Stimulated activated naive CD8-positive, alpha-beta T cell treated with anti-CD3 and anti-CD28 coated beads, Interleukin-15, Interleukin-2, amounts not matched to agents 100 U/mL and 50 U/mL, for 24 hours (primary cell): Measurements from ENCODE around the gene GATA1.

Source experiments
- ATAC-seq: fragments of 150-1000 bp; cut with Tn5 transposase; one replicate; pipeline ENCODE4 v1.10.0; 2021
- DNase-seq: peaks from one replicate; pipeline ENCODE4 v3.0.0; 2021

Gene GATA1

GRCh38 chrX:48786341-48786800, at the start of gene GATA1:
Gene GATA1 (plus strand): TSS chrX:48786590. CDS start chrX:48791110, 4,520 bp downstream.
- DNase-seq (no peak), ATAC-seq (no peak)

- ATAC-seq (no peak), DNase-seq (no peak)
Measured at GRCh38 chrX:48736878-48737212, 49.5 kb upstream of the GATA1 start.

GRCh38 chrX:48737213-48737938, 49.0 kb upstream of the GATA1 start:
- ATAC-seq (peak; percentile 99), DNase-seq (peak; percentile 81)

GRCh38 chrX:48737940-48738339, 48.5 kb upstream of the GATA1 start:
- no peak for DNase-seq

GRCh38 chrX:48741834-48742233, 44.6 kb upstream of the GATA1 start:
- DNase-seq (no peak), ATAC-seq (no peak)

More at GRCh38 chrX:48737940-48738339, 48.5 kb upstream of the GATA1 start:
- no peak for ATAC-seq

GRCh38 chrX:48745222-48745621, 41.2 kb upstream of the GATA1 start:
- ATAC-seq: no peak
- DNase-seq: no peak

GRCh38 chrX:48747415-48748016, 38.9 kb upstream of the GATA1 start:
- DNase-seq (no peak), ATAC-seq (no peak)

- ATAC-seq: no peak
- DNase-seq: no peak
Measured at GRCh38 chrX:48749182-48749581, 37.2 kb upstream of the GATA1 start.

- peak; percentile 63 for ATAC-seq
- no peak for DNase-seq
Measured at GRCh38 chrX:48751343-48751742, 35.0 kb upstream of the GATA1 start.

- DNase-seq (no peak), ATAC-seq (no peak)
Measured at GRCh38 chrX:48752498-48752897, 33.9 kb upstream of the GATA1 start.

- DNase-seq: no peak
- no peak for ATAC-seq
Measured at GRCh38 chrX:48753708-48754228, 32.6 kb upstream of the GATA1 start.

- DNase-seq (no peak), ATAC-seq (no peak)
Measured at GRCh38 chrX:48754238-48754637, 32.2 kb upstream of the GATA1 start.

GRCh38 chrX:48761674-48762471, 24.5 kb upstream of the GATA1 start, which contains the start of gene GLOD5:
Gene GLOD5 (plus strand): TSS chrX:48761747. CDS start chrX:48761791, 44 bp downstream.
- no peak for ATAC-seq
- no peak for DNase-seq

GRCh38 chrX:48769230-48769629, 17.2 kb upstream of the GATA1 start:
- ATAC-seq (no peak), DNase-seq (no peak)

GRCh38 chrX:48770296-48770695, 16.1 kb upstream of the GATA1 start:
- DNase-seq (no peak), ATAC-seq (no peak)

GRCh38 chrX:48772602-48773001, 13.8 kb upstream of the GATA1 start:
- DNase-seq: no peak

GRCh38 chrX:48776818-48777439, 9.5 kb upstream of the GATA1 start:
- ATAC-seq: no peak
- no peak for DNase-seq

More at GRCh38 chrX:48772602-48773001, 13.8 kb upstream of the GATA1 start:
- ATAC-seq: no peak

GRCh38 chrX:48779399-48779798, 7.0 kb upstream of the GATA1 start:
- no peak for ATAC-seq
- no peak for DNase-seq

GRCh38 chrX:48781705-48782104, 4.7 kb upstream of the GATA1 start:
- DNase-seq (no peak), ATAC-seq (no peak)

GRCh38 chrX:48782216-48782615, 4.2 kb upstream of the GATA1 start:
- no peak for ATAC-seq
- DNase-seq: no peak

- ATAC-seq (no peak), DNase-seq (no peak)
Measured at GRCh38 chrX:48782795-48783194, 3.6 kb upstream of the GATA1 start.

- no peak for ATAC-seq
- DNase-seq: no peak
Measured at GRCh38 chrX:48784726-48785125, 1.7 kb upstream of the GATA1 start.
